EL (cell line): ENCODE measurements around the gene MAPKAP1.
"Not testable (repeated sequence)": the region's sequence is repeated elsewhere in the genome, so short reads cannot be mapped to it uniquely, and the experiment has no call there.

Experiments used
- DNase-seq: peaks from one replicate; pipeline ENCODE4 v3.0.0-alpha.2; 2016

MAPKAP1 gene

GRCh38 chr9:125726456-125727132 lies 19.6 kb upstream of the MAPKAP1 start:
- DNase-seq: no peak

- DNase-seq: no peak
Measured at GRCh38 chr9:125707472-125707804, 430 bp upstream of the MAPKAP1 start.

DNA sequence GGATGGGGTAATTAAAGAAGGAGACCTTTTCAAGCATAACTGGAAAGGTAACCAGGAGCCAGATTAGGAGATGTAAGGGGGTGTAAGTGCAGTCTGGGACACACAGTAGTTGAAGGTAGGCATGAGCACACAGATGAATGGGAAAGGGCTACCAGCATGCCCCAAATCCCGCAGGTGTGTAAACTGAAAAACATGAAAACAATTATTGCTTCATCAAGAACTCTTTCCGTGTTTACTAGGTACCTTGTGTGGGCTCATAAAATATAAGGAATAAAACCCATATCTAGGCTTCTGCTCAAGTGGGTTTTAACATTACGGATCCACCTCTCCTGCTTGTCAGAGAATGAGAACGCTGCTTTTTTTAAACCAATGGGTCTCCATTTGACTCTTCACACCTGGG lies 1.1 kb downstream of the MAPKAP1 start:
- DNase-seq: no peak

DNA sequence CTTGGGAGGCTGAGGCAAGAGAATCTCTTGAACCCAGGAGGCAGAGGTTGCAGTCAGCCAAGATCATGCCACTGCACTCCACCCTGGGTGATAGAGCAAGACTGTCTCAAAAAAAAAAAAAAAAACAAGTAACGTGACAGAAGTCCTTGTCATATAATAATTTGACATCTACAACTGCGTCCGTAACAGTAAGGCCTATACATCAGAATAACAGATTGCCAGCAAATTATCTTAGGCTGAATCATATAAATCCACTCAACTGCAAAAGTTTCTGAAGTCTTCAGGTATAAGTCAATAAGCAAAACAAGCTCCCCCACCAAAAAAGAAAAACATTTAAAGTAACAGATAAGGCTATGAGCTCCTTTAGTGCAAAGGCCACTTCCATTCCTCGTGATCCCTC lies 3.3 kb downstream of the MAPKAP1 start:
- no peak for DNase-seq

DNA sequence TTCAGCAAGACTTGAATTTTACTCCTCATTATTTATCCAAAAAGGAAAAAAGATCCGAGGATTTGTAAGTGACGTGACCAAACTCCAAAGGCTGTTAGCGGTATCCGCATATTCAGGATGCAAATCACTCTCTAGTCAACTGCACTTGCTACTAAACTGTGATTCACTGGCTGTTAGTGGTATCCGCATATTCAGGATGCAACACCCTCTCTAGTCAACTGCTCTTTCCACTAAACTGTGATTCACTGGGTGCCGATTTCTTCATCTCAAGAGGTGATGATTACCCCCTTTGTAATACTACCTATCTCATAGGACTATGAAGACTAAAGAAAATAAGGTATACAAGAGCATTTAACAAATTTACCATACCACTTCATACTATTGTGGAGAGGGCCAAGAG lies 5.7 kb downstream of the MAPKAP1 start:
- DNase-seq: peak; percentile 18

DNA sequence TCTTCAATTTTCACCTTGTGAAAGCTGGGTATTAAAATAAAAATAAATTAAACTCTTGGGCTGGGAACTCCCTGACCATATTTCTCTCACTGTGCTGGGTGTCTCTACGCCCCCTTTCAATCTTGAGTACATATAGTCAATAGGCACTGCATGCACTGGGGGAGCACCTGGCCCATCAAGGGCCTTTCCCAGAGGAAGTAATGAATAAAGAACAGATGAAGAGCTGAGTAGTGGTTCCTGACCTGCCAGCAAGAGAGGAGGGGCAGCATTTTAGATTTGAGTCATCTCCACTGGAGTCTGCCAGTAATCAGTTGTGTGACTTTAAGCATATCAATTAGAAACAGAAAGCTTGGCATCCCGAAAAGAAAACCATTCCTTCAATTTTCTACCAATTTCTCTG lies 6.2 kb downstream of the MAPKAP1 start:
- peak; percentile 8 for DNase-seq

DNA sequence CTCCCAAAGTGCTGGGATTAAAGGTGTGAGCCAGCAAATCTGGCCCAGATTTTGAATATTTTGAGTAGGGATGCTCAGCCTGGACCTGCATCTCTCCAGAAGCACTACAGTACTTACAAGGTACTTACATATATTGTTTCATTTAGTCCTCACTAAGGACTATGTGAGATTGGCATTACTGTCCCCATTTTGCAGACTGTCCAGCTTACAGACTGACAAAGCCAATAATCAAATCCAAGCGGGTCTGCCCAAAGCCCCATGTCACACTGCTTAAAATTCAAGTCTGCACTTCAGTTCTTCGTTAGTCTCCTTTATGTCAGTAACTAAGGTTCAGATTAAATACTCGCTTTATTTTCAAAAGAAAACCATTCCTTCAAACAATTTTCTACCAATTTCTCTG lies 7.1 kb downstream of the MAPKAP1 start:
- DNase-seq: no peak

- DNase-seq: no peak
Measured at GRCh38 chr9:125696106-125696647, 10.8 kb downstream of the MAPKAP1 start.

DNA sequence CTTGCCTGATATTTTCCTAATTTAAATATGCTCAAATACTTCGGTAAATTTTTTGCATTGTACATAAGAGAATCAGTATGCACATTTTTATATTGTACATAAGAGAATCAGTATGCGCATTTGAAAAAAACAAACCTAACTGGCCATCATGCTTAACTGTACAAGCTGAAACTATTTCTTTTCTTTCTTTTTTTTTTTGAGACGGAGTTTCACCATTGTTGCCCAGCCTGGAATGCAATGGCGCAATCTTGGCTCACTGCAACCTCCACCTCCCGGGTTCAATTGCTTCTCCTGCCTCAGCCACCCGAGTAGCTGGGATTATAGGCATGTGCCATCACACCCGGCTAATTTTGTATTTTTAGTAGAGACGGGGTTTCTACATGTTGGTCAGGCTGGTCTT lies 11.5 kb downstream of the MAPKAP1 start:
- DNase-seq: not testable (repeated sequence)

DNA sequence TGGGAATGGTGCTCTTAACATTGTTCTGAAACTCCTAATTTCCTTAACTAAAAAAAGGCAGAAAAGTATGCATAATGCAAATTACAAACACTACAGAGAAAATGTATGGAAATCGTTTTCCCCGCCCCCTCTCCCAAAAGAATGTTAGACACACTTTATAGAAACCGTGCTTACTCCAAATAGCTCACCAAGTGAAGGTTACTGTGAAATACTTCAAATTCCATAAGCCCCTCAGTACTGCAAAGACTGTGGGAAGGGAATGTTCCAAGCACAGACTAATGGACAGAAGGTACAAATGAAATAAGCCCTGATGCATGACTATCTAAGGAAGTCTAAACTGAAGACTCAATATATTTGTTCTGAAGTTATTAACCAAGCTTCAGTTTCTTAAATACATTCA lies 12.5 kb downstream of the MAPKAP1 start:
- peak; percentile 61 for DNase-seq

DNA sequence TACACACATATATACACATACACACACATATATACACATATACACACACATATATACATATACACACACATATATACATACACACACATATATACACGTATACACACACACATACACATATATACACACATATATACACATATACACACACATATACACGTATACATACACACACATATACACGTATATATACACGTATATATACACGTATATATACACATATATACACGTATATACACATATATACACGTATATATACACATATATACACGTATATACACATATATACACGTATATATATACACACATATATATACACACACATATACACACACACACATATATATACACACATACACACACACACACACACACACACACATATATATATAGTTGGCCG lies 13.5 kb downstream of the MAPKAP1 start:
- DNase-seq: not testable (repeated sequence)

GRCh38 chr9:125691869-125692268 lies 15.1 kb downstream of the MAPKAP1 start:
- no peak for DNase-seq

DNA sequence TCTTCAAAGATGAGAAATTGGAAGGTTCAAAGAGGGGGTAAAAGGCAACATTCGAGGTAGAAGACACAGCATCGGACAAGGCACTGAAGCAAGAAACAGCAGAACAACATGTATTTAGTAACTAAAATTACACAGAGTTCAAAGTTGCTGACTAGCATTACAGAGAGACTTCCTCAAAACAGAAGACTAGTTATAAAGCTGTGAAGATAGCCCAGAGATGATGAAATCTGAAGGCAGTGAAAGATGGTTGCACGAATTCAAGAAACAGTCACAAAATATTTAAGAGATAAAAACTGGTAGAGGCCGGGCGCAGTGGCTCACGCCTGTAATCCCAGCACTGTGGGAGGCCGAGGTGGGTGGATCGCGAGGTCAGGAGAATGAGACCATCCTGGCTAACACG lies 16.3 kb downstream of the MAPKAP1 start:
- no peak for DNase-seq

GRCh38 chr9:125687163-125687863 lies 19.7 kb downstream of the MAPKAP1 start:
- DNase-seq: no peak

GRCh38 chr9:125685167-125685566 lies 21.8 kb downstream of the MAPKAP1 start:
- DNase-seq: no peak

DNA sequence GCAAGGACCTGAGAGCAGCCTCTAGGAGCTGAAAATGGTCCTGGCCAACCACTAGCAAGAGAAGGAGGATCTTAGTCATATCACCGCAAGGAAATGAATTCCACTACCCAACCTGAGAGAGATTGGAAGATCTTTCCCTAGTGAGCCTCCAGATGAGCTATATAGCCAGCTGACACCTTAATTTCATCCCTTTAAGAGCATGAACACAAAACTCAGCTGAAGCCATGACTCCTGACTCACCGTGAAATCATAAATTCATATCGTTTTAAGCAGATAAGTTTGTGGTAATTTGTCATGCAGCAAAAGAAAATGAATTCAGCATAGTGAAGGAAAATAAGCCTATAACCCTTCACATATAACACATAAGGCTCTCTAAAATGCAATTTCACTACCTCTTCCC lies 23.5 kb downstream of the MAPKAP1 start:
- peak; percentile 80 for DNase-seq

DNA sequence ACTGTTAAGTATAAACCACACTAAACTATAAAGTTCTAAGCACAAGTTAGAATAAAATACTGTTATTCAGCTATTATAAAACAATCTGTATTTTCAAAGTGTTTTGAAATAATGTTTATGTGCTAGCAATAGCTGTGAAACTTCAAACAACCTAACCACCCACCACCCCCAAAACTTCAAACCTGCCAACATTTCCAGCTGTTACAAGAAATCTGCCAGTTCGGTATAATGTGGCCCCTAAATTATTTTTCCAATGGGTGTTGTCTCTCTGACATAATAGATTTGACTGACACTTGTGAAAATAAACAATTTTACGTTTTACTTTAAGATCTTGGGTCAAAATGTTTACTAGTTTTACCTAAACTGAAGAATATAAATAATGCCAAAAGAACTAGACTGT lies 24.7 kb downstream of the MAPKAP1 start:
- no peak for DNase-seq

DNA sequence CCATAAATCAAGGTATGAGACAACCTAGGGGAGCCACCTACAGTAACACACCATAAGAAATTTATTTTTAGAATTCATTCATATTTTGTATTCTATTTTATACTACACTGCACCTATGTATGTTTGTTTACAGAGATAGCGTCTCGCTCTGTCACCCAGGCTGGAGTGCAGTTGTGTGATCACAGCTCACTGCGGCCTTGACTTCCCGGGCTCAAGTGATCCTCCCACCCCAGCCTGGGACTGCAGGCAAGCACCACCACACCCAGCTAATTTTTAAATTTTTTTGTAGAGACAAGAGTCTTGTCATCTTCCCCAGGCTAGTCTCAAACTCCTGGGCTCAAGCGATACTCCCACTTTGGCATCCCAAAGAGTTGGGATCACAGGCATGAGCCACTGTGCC lies 25.4 kb downstream of the MAPKAP1 start:
- no peak for DNase-seq

DNA sequence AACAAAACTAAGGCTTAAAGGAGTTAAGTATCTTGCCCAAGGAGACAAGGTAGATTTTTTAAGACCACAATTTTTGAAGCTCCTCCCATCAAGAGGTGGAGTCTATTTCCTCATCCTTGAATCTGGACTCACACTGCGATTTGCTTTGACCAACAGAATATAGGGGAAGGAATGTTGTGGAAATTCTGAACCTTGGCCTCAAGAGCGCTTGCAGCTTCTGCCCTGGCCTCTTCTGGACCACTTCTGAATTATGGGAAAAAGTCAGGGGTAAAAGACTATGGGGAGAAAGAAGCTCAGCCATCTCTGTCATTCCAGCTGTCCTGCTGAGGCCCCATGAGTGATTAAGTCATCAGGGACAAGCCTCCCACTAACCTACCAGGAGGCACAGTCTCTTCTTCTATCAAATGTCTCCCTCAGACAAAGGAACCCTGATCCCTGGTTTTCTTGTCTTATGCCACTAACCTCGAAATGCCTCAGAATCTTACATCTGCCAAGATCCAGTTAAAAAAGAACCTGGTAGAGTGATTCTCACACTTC lies 25.9 kb downstream of the MAPKAP1 start:
- no peak for DNase-seq

DNA sequence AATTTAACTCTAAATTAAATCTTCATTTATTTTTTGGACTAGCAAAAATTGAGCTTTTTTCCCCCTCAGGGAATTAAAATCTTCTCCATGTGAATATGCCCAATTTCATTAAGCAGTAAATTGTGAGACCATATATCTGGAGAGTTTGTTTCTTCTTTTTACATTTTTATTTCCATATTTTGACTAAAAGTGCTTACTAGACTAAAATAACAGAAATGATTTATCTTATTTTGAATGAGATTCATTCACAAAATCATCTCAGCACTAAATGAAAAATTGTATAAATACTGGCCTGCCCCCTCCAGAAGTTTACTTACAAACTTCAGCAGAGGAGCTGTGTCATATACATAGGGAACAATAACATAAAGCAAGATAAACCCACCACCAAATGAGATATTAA lies 26.6 kb downstream of the MAPKAP1 start:
- no peak for DNase-seq

DNA sequence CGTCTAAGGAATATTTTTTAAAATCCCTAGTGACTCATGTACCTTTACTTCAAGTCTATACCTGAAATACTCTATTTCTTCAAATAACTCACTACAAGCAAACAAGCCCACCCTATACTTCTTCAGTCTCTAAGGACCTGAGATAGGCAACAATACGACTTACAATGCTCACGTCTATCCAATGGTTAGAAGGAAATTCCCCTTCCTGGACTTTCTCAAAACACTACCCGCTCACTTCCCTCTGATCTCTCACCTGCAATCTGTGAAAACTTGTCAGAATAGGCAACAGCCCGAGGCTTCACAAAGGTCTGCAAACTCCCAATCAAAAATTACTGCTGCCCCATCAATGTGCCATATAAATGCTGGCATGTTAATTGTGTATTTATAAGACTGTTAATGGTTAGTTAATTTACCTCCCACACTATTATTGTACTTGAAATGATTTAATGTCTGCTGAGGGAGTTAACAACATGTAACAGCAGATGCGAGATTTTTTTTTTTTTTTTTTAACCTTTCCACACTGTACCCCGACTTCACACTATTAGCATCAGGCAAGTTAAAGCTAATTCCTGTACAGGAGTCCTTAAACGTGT lies 27.3 kb downstream of the MAPKAP1 start:
- DNase-seq: no peak

- DNase-seq: peak; percentile 92
Measured at GRCh38 chr9:125674981-125675973, 31.7 kb downstream of the MAPKAP1 start.

DNA sequence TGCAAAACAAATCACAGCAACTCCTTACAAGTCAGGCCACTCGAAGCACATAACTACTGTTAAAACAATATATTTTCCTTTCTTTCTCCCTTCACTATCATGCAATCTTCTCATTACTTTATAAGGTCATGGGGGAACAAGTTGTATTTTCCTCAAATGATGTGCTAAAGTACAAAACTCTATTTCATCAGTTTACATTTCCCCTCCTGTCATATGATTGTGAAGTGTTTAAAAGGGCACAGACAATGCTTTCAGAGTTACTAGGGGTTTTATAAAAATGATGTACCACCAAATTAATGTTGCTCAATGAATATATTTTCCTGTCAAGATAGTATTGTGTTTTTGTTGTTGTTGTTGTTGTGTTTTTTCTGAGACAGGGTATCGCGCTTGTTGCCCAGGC lies 34.1 kb downstream of the MAPKAP1 start:
- DNase-seq: no peak
